GM18517 (cell line): ENCODE data around the gene VN1R2.
"Not testable (repeated sequence)": the region's sequence is repeated elsewhere in the genome, so short reads cannot be mapped to it uniquely, and the experiment has no call there.

ENCODE experiments used
- ATAC-seq: cut with Tn5 transposase; IDR thresholded peaks from one replicate; pipeline ENCODE4 v1.9.1; 2021; ENCODE audit warnings: mild to moderate bottlenecking, moderate library complexity; ENCODE audit not compliant: unreplicated experiment

VN1R2 gene, protein sequence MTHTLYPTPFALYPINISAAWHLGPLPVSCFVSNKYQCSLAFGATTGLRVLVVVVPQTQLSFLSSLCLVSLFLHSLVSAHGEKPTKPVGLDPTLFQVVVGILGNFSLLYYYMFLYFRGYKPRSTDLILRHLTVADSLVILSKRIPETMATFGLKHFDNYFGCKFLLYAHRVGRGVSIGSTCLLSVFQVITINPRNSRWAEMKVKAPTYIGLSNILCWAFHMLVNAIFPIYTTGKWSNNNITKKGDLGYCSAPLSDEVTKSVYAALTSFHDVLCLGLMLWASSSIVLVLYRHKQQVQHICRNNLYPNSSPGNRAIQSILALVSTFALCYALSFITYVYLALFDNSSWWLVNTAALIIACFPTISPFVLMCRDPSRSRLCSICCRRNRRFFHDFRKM

DNA sequence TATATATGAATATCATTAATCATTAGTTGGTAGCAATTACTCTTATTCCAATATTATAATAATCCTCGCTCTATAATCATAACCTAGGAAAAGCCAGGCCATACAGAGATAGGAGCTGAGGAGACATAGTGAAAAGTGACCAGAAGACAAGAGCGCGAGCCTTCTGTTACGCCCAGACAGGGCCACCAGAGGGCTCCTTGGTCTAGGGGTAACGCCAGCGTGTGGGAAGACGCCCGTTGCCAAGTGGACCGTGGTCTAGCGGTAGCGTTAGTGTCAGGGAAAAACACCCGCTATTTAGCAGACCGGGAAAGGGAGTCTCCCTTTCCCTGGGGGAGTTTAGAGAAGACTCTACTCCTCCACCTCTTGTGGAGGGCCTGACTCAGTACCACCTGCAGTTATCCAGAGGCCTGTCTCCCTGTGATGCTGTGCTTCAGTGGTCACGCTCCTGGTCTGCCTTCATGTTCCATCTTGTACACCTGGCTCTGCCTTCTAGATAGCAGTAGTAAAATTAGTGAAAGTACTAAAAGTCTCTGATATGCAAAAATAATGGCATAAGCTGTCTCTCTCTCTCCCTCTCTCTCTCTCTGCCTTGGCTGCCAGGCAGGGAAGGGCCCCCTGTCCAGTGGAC lies at the start of gene VN1R2:
VN1R2 (plus strand) TSS at position 578 of the 628 bp plus-strand sequence. CDS start 84 bp downstream, outside the sequence.
- not testable (repeated sequence) for ATAC-seq

GRCh38 chr19:53211554-53211953 lies 46.5 kb upstream of the VN1R2 start:
- not testable (repeated sequence) for ATAC-seq

DNA sequence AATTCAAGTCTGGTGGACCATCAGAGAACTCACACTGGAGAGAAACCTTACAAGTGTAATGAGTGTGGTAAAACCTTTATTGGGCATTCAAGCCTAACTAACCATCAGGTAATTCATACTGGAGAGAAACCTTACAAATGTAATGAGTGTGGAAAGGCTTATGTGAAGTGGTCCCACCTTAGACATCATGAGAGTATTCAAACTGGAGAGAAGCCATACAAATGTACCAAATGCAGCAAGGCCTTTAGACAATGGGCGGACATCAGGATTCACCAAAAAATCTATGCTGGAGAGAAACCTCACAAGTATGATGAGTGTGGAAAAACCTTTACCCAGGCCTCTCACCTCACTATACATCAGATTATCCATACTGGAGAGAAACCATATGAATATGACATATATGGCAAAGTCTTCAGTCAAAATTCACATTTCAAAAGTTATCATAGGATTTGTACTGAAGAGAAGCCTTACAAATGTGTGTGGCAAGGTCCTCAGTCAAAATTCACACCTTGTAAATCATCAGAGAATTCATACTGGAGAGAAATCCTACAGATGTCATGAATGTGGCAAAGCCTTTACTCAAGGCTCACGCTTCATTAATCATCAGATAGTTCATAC lies 45.3 kb upstream of the VN1R2 start:
- no peak for ATAC-seq

GRCh38 chr19:53222716-53223115 lies 35.4 kb upstream of the VN1R2 start:
- ATAC-seq = not testable (repeated sequence)

DNA sequence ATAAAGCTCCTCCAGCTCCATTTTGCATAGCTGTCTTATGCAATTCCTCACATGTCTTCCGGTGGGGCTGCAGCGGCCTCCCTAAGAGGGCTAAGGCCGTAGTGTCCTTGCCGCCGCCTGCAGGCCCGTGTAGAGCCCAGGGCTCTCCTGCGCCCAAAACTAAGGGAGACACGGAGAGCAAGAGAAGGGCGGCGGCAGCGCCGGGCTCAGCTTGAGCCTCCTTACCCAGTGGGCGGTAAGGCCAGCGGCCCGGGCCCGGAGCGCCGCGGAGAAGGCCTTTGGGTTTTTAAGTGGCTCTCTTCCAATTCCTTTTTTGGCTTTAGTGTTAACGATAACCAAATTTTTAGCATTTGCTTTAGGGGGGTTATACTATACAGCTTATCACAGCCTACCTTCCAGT lies 33.5 kb upstream of the VN1R2 start:
- ATAC-seq = no peak

DNA sequence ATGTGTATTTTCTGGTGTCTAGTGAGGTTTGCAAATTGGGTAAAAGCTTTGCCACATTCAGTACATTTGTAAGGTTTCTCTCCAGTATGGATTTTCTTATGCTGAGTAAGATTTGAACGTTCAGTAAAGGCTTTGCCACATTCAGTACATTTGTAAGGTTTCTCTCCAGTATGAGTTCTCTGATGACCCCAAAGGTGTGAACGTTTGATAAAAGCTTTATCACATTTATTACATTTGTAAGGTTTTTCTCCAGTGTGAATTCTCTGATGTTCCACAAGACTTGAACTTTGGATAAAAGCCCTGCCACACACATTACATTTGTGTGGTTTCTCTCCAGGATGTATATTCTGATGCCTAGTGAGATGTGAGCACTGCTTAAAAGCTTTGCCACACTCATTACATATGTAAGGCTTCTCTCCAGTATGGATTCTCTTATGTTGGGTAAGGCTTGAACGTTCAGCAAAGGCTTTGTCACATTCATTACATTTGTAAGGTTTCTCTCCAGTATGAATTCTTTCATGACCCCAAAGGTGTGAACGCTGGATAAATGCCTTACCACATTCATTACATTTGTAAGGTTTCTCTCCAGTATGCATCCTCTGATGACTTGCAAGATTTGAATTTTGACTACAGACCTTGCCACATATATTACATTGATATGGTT lies 20.8 kb upstream of the VN1R2 start:
- no peak for ATAC-seq

DNA sequence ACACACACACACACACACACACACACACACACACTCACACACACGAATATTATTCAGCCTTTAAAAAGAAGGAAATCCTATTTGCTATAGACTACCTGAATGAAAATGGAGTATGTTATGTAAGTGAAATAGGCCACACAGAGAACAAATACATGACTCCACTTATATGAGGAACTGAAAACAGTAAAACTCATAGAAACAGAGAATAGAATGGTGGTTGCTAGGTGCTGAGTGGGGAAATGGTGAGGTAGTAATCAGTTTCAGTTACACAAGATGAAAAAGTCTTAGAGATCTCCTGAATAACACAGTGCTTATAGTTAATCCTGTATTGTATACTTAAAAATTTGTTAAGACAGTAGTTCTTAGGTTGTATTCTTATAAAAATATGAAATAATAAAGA lies 11.6 kb upstream of the VN1R2 start:
- ATAC-seq = no peak

DNA sequence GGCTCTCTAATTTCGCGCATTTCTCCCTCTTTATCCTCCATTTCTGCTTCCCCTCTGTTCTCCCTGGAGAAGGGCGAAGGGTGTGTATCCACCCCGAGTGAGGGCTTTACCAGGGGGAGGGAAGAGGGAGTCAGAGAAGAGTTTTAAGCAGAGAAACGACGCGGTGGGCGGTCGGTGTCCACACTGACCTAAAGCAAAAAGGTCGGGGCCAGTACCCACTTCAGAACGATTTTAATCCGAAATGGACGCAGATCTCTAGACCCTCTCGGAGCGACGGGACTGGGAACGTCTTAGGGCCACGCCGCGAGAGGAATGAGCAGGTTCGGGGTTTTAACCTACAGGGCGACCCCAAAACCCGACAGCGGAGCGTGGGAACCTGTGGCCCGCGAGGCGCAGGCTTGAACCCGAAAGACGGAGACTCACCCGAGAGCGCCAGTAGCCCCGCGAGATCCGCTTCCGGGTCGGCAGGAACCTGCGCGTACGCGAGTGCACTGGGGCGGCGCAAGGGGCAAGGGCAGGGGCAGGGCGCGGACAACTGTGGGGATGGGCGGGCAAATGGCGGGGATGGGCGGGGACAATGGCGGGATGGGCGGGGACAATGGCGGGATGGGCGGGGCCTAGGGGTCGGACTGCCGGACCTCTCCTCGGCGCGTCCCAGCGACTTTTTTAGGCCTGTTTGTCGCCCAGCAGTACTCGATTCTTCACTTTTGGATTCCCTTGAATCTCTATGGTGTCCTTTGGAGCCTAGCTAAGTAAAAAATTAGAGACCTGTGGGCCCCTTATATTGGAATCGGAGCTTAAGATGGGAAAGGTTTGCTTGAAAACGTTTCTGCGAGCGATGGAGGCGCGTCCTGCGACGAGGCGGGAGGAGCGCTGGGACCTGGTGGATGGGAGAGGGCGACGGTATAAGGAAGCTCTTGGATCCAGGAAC lies 3.4 kb upstream of the VN1R2 start, which contains the start of gene ZNF677:
ZNF677 (minus strand) TSS at position 463 of the 931 bp plus-strand sequence. CDS start 3,323 bp downstream, outside the sequence.
- ATAC-seq = no peak

DNA sequence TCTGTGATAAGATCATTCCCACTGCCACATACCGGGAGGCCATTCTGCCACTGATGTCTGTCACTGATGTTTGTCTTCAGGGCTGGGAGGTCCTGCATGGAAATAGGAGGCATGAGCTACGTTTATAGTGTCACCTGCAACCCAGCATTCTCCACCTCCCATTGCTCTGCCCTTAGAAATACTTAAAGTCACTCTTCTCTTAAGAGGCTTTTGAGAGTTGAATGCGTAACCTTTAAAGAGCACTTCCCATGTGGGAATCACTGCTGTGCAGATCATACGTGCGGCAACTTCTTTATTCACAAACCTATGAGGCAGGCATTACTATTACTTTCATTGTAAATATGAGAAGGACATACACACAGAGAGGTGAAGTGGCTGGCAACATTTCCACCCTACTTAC lies 9.5 kb downstream of the VN1R2 start, which contains the start of gene VN1R4:
VN1R4 (minus strand) TSS at position 101 of the 400 bp plus-strand sequence; CDS start at position 43, 58 bp downstream.
- not testable (repeated sequence) for ATAC-seq

DNA sequence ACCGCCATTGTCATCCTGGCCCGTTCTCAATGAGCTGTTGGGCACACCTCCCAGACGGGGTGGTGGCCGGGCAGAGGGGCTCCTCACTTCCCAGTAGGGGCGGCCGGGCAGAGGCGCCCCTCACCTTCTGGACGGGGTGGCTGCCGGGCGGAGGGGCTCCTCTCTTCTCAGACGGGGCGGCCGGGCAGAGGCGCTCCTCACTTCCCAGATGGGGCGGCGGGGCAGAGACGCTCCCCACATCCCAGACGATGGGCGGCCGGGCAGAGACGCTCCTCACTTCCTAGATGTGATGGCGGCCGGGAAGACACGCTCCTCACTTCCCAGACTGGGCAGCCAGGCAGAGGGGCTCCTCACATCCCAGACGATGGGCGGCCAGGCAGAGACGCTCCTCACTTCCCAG lies 11.8 kb downstream of the VN1R2 start:
- ATAC-seq = not testable (repeated sequence)

- no peak for ATAC-seq
Measured at GRCh38 chr19:53272044-53272443, 14.0 kb downstream of the VN1R2 start.

DNA sequence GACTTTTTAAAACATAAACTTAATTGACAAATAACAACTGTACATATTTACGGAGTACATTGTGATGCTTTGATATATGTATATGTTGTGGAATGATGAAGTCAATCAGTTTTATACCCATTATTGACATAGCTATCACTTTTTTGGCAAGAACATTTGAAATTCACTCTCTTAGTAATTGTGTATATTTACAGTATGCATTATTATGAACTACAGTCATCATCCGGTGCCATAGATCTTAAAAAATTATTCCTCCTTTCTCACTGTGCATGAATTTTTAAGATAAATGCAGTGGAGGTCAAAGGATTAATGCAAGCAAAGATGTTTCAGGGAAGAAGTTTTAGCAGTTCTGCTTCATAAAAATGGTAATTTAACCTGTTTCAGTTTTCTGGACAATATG lies 17.4 kb downstream of the VN1R2 start:
- no peak for ATAC-seq

- not testable (repeated sequence) for ATAC-seq
Measured at GRCh38 chr19:53281947-53282346, 23.9 kb downstream of the VN1R2 start.

GRCh38 chr19:53285087-53285486 lies 27.0 kb downstream of the VN1R2 start:
- ATAC-seq = no peak

GRCh38 chr19:53290758-53291549 lies 32.9 kb downstream of the VN1R2 start:
- ATAC-seq = no peak

DNA sequence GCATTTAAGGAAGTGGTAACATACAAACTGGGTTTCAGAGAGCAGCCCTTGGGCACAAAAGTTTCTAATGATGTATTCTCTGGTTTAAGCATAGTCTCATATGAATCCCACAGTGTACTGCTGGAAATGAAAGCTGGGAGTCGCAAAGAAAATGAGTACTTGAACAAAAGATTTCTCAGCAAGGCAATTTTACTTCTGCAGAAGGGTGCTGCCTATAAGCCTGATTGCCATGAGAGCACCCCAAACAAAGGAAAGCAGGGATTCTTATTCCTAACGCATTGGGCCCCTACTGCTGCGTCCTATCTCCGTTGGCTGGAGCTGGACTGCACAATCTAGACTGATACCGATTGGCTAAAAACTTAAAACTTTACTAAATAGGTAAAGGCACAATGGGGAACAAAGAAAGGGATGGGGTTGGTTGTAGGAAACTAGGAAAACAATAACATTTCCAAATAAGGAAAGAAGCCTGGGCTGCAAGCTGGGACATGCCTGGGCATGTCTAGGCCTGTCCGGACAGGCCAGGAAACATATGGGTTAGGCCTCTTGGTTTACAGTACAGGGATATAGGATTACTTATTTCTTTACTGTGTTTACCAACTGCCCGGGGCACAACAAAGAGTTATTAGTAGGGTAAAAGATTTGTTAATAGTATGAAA lies 36.8 kb downstream of the VN1R2 start:
- no peak for ATAC-seq

DNA sequence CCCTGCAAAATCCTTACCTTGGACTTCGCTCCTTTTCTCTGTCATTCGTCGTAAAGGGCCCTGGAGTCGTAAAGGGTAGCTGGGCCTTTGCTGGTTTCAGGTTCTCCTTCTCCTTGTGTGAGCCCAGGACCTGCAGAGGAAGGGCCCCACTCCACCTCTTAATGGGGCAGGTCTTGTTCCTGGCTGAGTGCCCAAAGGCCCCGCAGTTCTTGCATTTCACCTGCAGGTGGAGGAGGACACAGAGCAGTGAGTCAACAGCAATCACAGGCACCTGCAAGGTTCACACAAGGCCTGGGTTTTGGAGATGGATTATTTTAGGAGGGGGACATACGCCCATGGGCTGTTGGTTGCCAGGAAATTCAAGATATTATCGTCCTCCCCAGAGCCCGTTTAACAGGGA lies 43.2 kb downstream of the VN1R2 start:
- not testable (repeated sequence) for ATAC-seq

DNA sequence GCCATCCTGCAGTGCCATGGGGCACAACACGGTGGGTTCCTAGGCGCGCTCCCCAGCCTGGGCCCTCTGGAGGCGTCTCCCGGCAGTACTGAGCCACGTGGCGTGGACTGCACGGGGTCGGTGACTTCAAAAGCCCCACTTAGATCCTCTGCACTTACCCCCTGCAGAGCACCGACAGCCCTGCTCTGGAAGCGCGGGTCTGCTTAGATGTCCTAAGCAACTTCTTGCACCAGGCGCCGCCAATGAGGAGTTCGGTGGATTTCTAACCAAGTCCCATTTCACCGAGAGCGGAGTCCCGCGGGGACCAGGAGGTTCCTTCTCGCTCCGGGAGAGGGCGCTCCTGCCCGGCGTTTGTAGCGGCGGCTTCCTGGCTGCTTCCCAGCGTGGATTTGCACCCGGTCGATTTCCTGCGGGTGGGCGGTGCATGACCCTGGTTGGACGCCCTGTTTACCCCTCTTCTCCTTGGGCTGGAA lies 50.3 kb downstream of the VN1R2 start:
- no peak for ATAC-seq
